GM06990 (cell line): ENCODE measurements around the gene SHC4.

ENCODE experiments used
- DNase-seq: peaks from one replicate; pipeline ENCODE4 v3.0.0-alpha.2; 2011; ENCODE audit not compliant: insufficient read length; ENCODE audit errors: extremely low read depth
- H3K27me3 ChIP-seq: replicated peaks from 2 replicates; pipeline ENCODE4 v1.6.0; 2011; ENCODE audit warnings: low read length; ENCODE audit not compliant: control insufficient read depth, insufficient read depth
- H3K36me3 ChIP-seq: 2 replicates; pipeline ENCODE4 v1.5.1; 2011; ENCODE audit warnings: low read length; ENCODE audit not compliant: control insufficient read depth, insufficient read depth
- H3K4me3 ChIP-seq: replicated peaks from 2 replicates; pipeline ENCODE4 v1.5.1; 2011; ENCODE audit warnings: low read depth, mild to moderate bottlenecking, control low read depth, low read length
- CTCF ChIP-seq: IDR thresholded peaks from 2 replicates; pipeline ENCODE4 v1.5.1; 2011; ENCODE audit warnings: low read length, control low read depth, mild to moderate bottlenecking, inconsistent platforms; ENCODE audit not compliant: insufficient read depth, poor library complexity, severe bottlenecking

SHC4 gene

GRCh38 chr15:48869966-48870365 is 93.8 kb downstream of the SHC4 start:
- H3K27me3 ChIP-seq = no peaks in the 10 kb centered on the region
- no peak for TF ChIP-seq CTCF
- no peak for DNase-seq
- no peaks in the 10 kb centered on the region for H3K36me3 ChIP-seq
- H3K4me3 ChIP-seq = no peak overlapping the region

- no peak overlapping the region for H3K4me3 ChIP-seq
- no peaks in the 10 kb centered on the region for H3K27me3 ChIP-seq
- no peak for TF ChIP-seq CTCF
- H3K36me3 ChIP-seq = no peaks in the 10 kb centered on the region
- no peak for DNase-seq
These were observed 95.2 kb downstream of the SHC4 start for GRCh38 chr15:48868536-48868935.

- Histone ChIP-seq H3K36me3 (no peaks in the 10 kb centered on the region), H3K27me3 (no peaks in the 10 kb centered on the region), H3K4me3 (no peak overlapping the region)
- no peak for TF ChIP-seq CTCF
- DNase-seq = no peak
These were observed 95.7 kb downstream of the SHC4 start for GRCh38 chr15:48868023-48868422.

- no peak overlapping the region for H3K4me3 ChIP-seq
- TF ChIP-seq CTCF = no peak
- H3K36me3 ChIP-seq = no peaks in the 10 kb centered on the region
- H3K27me3 ChIP-seq = no peaks in the 10 kb centered on the region
- no peak for DNase-seq
These were observed 97.6 kb downstream of the SHC4 start for GRCh38 chr15:48866141-48866563.

- no peak for TF ChIP-seq CTCF
- no peaks in the 10 kb centered on the region for H3K36me3 ChIP-seq
- no peak for DNase-seq
These were observed 98.2 kb downstream of the SHC4 start for GRCh38 chr15:48865370-48866079.

GRCh38 chr15:48862705-48863104 is 101.0 kb downstream of the SHC4 start:
- no peaks in the 10 kb centered on the region for H3K36me3 ChIP-seq
- DNase-seq = no peak
- no peaks in the 10 kb centered on the region for H3K27me3 ChIP-seq
- H3K4me3 ChIP-seq = no peak overlapping the region
- no peak for TF ChIP-seq CTCF

More at GRCh38 chr15:48865370-48866079, 98.2 kb downstream of the SHC4 start:
- Histone ChIP-seq H3K4me3 (no peak overlapping the region), H3K27me3 (no peaks in the 10 kb centered on the region)
